ENCODE results near the gene REEP6.
"Not testable (repeated sequence)": the region's sequence is repeated elsewhere in the genome, so short reads cannot be mapped to it uniquely, and the experiment has no call there.

The REEP6 gene

GRCh38 chr19:1472231-1473084 is 18.5 kb upstream of the REEP6 start:
- Histone ChIP-seq H3K9me3 (ENCODE audit: control insufficient read depth in 5 of 5, low read length in 5 of 5) (no peaks in the 10 kb centered on the region), H3K4me3 (ENCODE audit: low read depth in 1 of 5, low read length in 5 of 5) (no peak overlapping the region), H3K9ac (ENCODE audit: low read length in 5 of 5) (no peak overlapping the region), H3K36me3 (ENCODE audit: control insufficient read depth in 5 of 5, insufficient read depth in 5 of 5, low read length in 5 of 5) (peaks cover 0 to 24% (median 13%) of the 10 kb centered on the region in 5 donors), H3K27me3 (ENCODE audit: control insufficient read depth in 5 of 5, insufficient read depth in 4 of 5, low read length in 5 of 5) (peaks cover 47 to 58% (median 53%) of the 10 kb centered on the region in 5 donors), H3K27ac (ENCODE audit: low read depth, low read length) (no peak overlapping the region), H3K4me1 (ENCODE audit: control insufficient read depth in 5 of 5, insufficient read depth in 5 of 5, low read length in 5 of 5) (peaks cover 0 to 65% (median 45%) of the 10 kb centered on the region in 5 donors)

- H3K4me3 ChIP-seq (ENCODE audit: low read depth in 1 of 5, low read length in 5 of 5) = no peak overlapping the region
- H3K36me3 ChIP-seq (ENCODE audit: control insufficient read depth in 5 of 5, insufficient read depth in 5 of 5, low read length in 5 of 5) = peaks cover 0 to 24% (median 13%) of the 10 kb centered on the region in 5 donors
- no peaks in the 10 kb centered on the region for H3K9me3 ChIP-seq (ENCODE audit: control insufficient read depth in 5 of 5, low read length in 5 of 5)
- no peak overlapping the region for H3K9ac ChIP-seq (ENCODE audit: low read length in 5 of 5)
- H3K4me1 ChIP-seq (ENCODE audit: control insufficient read depth in 5 of 5, insufficient read depth in 5 of 5, low read length in 5 of 5) = peaks cover 0 to 64% (median 42%) of the 10 kb centered on the region in 5 donors
- no peak overlapping the region for H3K27ac ChIP-seq (ENCODE audit: low read depth, low read length)
- peaks cover 38 to 51% (median 46%) of the 10 kb centered on the region in 5 donors for H3K27me3 ChIP-seq (ENCODE audit: control insufficient read depth in 5 of 5, insufficient read depth in 4 of 5, low read length in 5 of 5)
Measured at GRCh38 chr19:1473085-1473851, 17.7 kb upstream of the REEP6 start.

- Histone ChIP-seq H3K36me3 (ENCODE audit: control insufficient read depth in 5 of 5, insufficient read depth in 5 of 5, low read length in 5 of 5) (peaks cover 0 to 24% (median 13%) of the 10 kb centered on the region in 5 donors), H3K9me3 (ENCODE audit: control insufficient read depth in 5 of 5, low read length in 5 of 5) (no peaks in the 10 kb centered on the region), H3K9ac (ENCODE audit: low read length in 5 of 5) (no peak overlapping the region)
Measured at GRCh38 chr19:1474011-1474764, 16.8 kb upstream of the REEP6 start.

GRCh38 chr19:1474765-1475351 is 16.1 kb upstream of the REEP6 start:
- Histone ChIP-seq H3K36me3 (ENCODE audit: control insufficient read depth in 5 of 5, insufficient read depth in 5 of 5, low read length in 5 of 5) (peaks cover 0 to 24% (median 13%) of the 10 kb centered on the region in 5 donors), H3K9me3 (ENCODE audit: control insufficient read depth in 5 of 5, low read length in 5 of 5) (no peaks in the 10 kb centered on the region), H3K27me3 (ENCODE audit: control insufficient read depth in 5 of 5, insufficient read depth in 4 of 5, low read length in 5 of 5) (peaks cover 33 to 46% (median 39%) of the 10 kb centered on the region in 5 donors), H3K4me1 (ENCODE audit: control insufficient read depth in 5 of 5, insufficient read depth in 5 of 5, low read length in 5 of 5) (peaks cover 0 to 66% (median 41%) of the 10 kb centered on the region in 5 donors), H3K27ac (ENCODE audit: low read depth, low read length) (no peak overlapping the region), H3K9ac (ENCODE audit: low read length in 5 of 5) (no peak overlapping the region), H3K4me3 (ENCODE audit: low read depth in 1 of 5, low read length in 5 of 5) (no peak overlapping the region)

More at GRCh38 chr19:1474011-1474764, 16.8 kb upstream of the REEP6 start:
- peaks cover 0 to 64% (median 40%) of the 10 kb centered on the region in 5 donors for H3K4me1 ChIP-seq (ENCODE audit: control insufficient read depth in 5 of 5, insufficient read depth in 5 of 5, low read length in 5 of 5)
- peaks cover 36 to 47% (median 42%) of the 10 kb centered on the region in 5 donors for H3K27me3 ChIP-seq (ENCODE audit: control insufficient read depth in 5 of 5, insufficient read depth in 4 of 5, low read length in 5 of 5)
- H3K4me3 ChIP-seq (ENCODE audit: low read depth in 1 of 5, low read length in 5 of 5) = no peak overlapping the region
- H3K27ac ChIP-seq (ENCODE audit: low read depth, low read length) = no peak overlapping the region

- Histone ChIP-seq H3K4me1 (ENCODE audit: control insufficient read depth in 5 of 5, insufficient read depth in 5 of 5, low read length in 5 of 5) (peaks cover 0 to 56% (median 31%) of the 10 kb centered on the region in 5 donors), H3K27me3 (ENCODE audit: control insufficient read depth in 5 of 5, insufficient read depth in 4 of 5, low read length in 5 of 5) (peaks cover 26 to 36% (median 29%) of the 10 kb centered on the region in 5 donors), H3K9me3 (ENCODE audit: control insufficient read depth in 5 of 5, low read length in 5 of 5) (no peaks in the 10 kb centered on the region), H3K36me3 (ENCODE audit: control insufficient read depth in 5 of 5, insufficient read depth in 5 of 5, low read length in 5 of 5) (peaks cover 0 to 24% (median 13%) of the 10 kb centered on the region in 5 donors), H3K9ac (ENCODE audit: low read length in 5 of 5) (no peak overlapping the region), H3K27ac (ENCODE audit: low read depth, low read length) (no peak overlapping the region), H3K4me3 (ENCODE audit: low read depth in 1 of 5, low read length in 5 of 5) (no peak overlapping the region)
Measured at GRCh38 chr19:1475751-1476437, 15.1 kb upstream of the REEP6 start.

GRCh38 chr19:1477056-1477455 is 13.9 kb upstream of the REEP6 start:
- H3K4me1 ChIP-seq (ENCODE audit: control insufficient read depth in 5 of 5, insufficient read depth in 5 of 5, low read length in 5 of 5) = peaks cover 0 to 44% (median 23%) of the 10 kb centered on the region in 5 donors
- H3K27ac ChIP-seq (ENCODE audit: low read depth, low read length); H3K9me3 ChIP-seq (ENCODE audit: control insufficient read depth in 5 of 5, low read length in 5 of 5); H3K4me3 ChIP-seq (ENCODE audit: low read depth in 1 of 5, low read length in 5 of 5); H3K9ac ChIP-seq (ENCODE audit: low read length in 5 of 5): not testable (repeated sequence)
- peaks cover 0 to 24% (median 13%) of the 10 kb centered on the region in 5 donors for H3K36me3 ChIP-seq (ENCODE audit: control insufficient read depth in 5 of 5, insufficient read depth in 5 of 5, low read length in 5 of 5)
- peaks cover 14 to 24% (median 17%) of the 10 kb centered on the region in 5 donors for H3K27me3 ChIP-seq (ENCODE audit: control insufficient read depth in 5 of 5, insufficient read depth in 4 of 5, low read length in 5 of 5)

- peak within 1 kb of the TSS; percentile 76 to 84 (median 78) for H3K4me3 ChIP-seq (ENCODE audit: low read depth in 1 of 5, low read length in 5 of 5)
- H3K27ac ChIP-seq (ENCODE audit: low read depth, low read length) = no peak within 1 kb of the TSS
- peaks cover 0 to 23% (median 13%) of the 10 kb centered on the region in 5 donors for H3K36me3 ChIP-seq (ENCODE audit: control insufficient read depth in 5 of 5, insufficient read depth in 5 of 5, low read length in 5 of 5)
- H3K9me3 ChIP-seq (ENCODE audit: control insufficient read depth in 5 of 5, low read length in 5 of 5) = no peaks in the 10 kb centered on the region
- peak within 1 kb of the TSS in 4 of 5 donors; percentile 57 to 87 (median 74) for H3K9ac ChIP-seq (ENCODE audit: low read length in 5 of 5)
- H3K27me3 ChIP-seq (ENCODE audit: control insufficient read depth in 5 of 5, insufficient read depth in 4 of 5, low read length in 5 of 5) = peaks cover 0 to 8% (median 0%) of the 10 kb centered on the region in 5 donors
- peaks cover 0 to 31% (median 21%) of the 10 kb centered on the region in 5 donors for H3K4me1 ChIP-seq (ENCODE audit: control insufficient read depth in 5 of 5, insufficient read depth in 5 of 5, low read length in 5 of 5)
Measured at GRCh38 chr19:1478934-1479707, 11.9 kb upstream of the REEP6 start, which contains the start of gene C19orf25. Gene C19orf25 (minus strand): TSS chr19:1479215. CDS start chr19:1478903, 312 bp downstream.

GRCh38 chr19:1481224-1481892 is 9.6 kb upstream of the REEP6 start:
- H3K27ac ChIP-seq (ENCODE audit: low read depth, low read length) = no peak overlapping the region
- peaks cover 0 to 20% (median 16%) of the 10 kb centered on the region in 5 donors for H3K4me1 ChIP-seq (ENCODE audit: control insufficient read depth in 5 of 5, insufficient read depth in 5 of 5, low read length in 5 of 5)
- H3K9me3 ChIP-seq (ENCODE audit: control insufficient read depth in 5 of 5, low read length in 5 of 5) = no peaks in the 10 kb centered on the region
- no peak overlapping the region for H3K9ac ChIP-seq (ENCODE audit: low read length in 5 of 5)
- H3K4me3 ChIP-seq (ENCODE audit: low read depth in 1 of 5, low read length in 5 of 5) = no peak overlapping the region
- H3K36me3 ChIP-seq (ENCODE audit: control insufficient read depth in 5 of 5, insufficient read depth in 5 of 5, low read length in 5 of 5) = peaks cover 0 to 3% (median 0%) of the 10 kb centered on the region in 5 donors
- no peaks in the 10 kb centered on the region for H3K27me3 ChIP-seq (ENCODE audit: control insufficient read depth in 5 of 5, insufficient read depth in 4 of 5, low read length in 5 of 5)

Data from subcutaneous abdominal adipose tissue (tissue), 5 donors.